ENCODE data around the gene MBNL1.

DNA sequence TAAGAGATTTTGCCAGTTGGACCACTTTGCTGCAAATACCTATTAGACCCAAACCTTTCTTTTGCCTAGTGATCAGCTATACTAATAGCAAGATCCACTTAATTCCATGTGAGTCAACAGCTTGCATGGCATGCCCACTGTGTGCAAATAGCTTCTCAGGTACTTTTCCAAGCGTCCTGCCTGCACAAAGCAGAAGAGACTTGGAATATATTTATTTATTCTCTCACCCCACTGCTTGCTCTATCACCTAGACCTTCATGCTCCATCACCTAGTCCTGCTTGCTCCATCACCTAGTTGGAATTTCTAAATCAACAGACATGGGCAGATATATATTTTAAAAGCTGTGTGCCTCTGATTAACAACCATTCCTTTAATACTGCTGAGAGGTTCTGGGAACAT lies 47.6 kb downstream of the MBNL1 start:
- TF ChIP-seq, protein P1, sequence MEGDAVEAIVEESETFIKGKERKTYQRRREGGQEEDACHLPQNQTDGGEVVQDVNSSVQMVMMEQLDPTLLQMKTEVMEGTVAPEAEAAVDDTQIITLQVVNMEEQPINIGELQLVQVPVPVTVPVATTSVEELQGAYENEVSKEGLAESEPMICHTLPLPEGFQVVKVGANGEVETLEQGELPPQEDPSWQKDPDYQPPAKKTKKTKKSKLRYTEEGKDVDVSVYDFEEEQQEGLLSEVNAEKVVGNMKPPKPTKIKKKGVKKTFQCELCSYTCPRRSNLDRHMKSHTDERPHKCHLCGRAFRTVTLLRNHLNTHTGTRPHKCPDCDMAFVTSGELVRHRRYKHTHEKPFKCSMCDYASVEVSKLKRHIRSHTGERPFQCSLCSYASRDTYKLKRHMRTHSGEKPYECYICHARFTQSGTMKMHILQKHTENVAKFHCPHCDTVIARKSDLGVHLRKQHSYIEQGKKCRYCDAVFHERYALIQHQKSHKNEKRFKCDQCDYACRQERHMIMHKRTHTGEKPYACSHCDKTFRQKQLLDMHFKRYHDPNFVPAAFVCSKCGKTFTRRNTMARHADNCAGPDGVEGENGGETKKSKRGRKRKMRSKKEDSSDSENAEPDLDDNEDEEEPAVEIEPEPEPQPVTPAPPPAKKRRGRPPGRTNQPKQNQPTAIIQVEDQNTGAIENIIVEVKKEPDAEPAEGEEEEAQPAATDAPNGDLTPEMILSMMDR (conservative IDR thresholded peaks at IDR 0.05; ENCODE audit: low read depth, low read length): no peak
- no peak for TF ChIP-seq EZH2 (IDR thresholded peaks at IDR 0.05; ENCODE audit: borderline replicate concordance, low read depth, low read length, poor library complexity, severe bottlenecking)
